ENCODE measurements around the gene TNFAIP6.

The TNFAIP6 gene

DNA sequence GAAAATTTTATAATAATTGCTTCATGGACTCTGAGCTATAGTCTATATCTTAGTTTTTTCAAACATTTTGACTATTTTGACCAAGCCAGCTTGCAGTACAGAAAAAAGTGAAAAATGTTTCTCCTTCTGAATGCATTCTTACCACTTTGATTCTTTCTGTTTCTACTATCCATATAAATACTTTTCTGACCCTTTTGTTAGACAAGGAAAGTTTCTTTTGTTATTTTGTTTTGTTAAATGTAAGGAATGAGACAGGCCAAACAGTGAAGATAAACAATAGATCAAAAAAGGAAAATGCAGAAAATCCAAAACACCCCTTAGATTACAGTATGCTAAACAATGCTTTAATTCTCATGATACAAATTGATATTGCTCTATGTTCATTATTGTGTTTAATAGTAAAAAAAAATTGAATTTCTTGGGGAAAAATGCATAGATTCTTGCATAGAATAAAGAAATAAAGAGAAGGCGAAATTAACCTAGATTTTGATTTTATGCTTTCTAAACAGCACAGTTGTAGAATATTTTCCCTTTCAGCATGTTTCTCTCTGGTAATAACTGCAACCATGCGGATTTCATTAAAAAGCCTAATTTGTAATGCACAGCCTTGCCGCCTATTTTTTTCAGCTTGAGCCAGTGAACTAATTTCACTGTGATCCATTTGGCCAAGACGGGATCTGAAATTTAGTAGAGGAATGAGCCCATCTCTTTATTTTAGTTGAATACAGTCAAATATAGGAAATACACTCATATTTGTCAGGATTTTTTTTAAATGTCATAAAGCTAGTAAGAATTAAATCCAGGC is 976 bp downstream of the TNFAIP6 start:
- Histone ChIP-seq H3K4me1 (ENCODE audit: control insufficient read depth in 2 of 2, insufficient read depth in 1 of 2, low read depth in 1 of 2, low read length in 2 of 2) (no peaks in the 10 kb centered on the region), H3K4ac (ENCODE audit: low read length) (no peak overlapping the region), H2BK5ac (ENCODE audit: low read length) (no peak overlapping the region), H3K9me3 (replicated peaks in 1 of 2; ENCODE audit: control insufficient read depth in 2 of 2, insufficient read depth in 1 of 2, low read depth in 1 of 2, low read length in 2 of 2) (no peaks in the 10 kb centered on the region), H2BK12ac (ENCODE audit: low read length) (no peak overlapping the region), H3K27me3 (ENCODE audit: control insufficient read depth in 3 of 3, insufficient read depth in 3 of 3, low read depth in 1 of 3, low read length in 3 of 3) (no peaks in the 10 kb centered on the region), H2BK15ac (ENCODE audit: low read length) (no peak overlapping the region), H3K4me3 (ENCODE audit: low read length in 2 of 2) (no peak overlapping the region), H3K36me3 (replicated peaks in 1 of 2; ENCODE audit: control insufficient read depth in 2 of 2, insufficient read depth in 2 of 2, low read length in 2 of 2) (no peaks in the 10 kb centered on the region), H4K91ac (ENCODE audit: low read depth, low read length, poor library complexity) (no peak overlapping the region), H2AFZ (ENCODE audit: low read length) (no peak overlapping the region), H4K8ac (ENCODE audit: low read depth, low read length) (no peak overlapping the region), H2AK5ac (ENCODE audit: low read depth, low read length) (no peak overlapping the region), H3K79me1 (ENCODE audit: low read depth, low read length) (no peaks in the 10 kb centered on the region), H2BK120ac (ENCODE audit: low read depth, low read length) (no peak overlapping the region), H3K14ac (ENCODE audit: low read length) (no peak overlapping the region), H3K23ac (ENCODE audit: low read depth, low read length, poor library complexity) (no peak overlapping the region), H3K4me2 (ENCODE audit: insufficient read depth, low read length, poor library complexity, severe bottlenecking) (no peak overlapping the region), H3K18ac (ENCODE audit: low read length) (no peak overlapping the region), H3K9ac (ENCODE audit: low read depth, low read length, poor library complexity) (no peak overlapping the region), H3K27ac (replicated peaks; ENCODE audit: low read length) (no peak overlapping the region)
- no CpG with 5 or more reads among the region's 4 CpGs for WGBS, 2 donors (ENCODE audit: extremely low coverage in 2 of 2, insufficient read length in 2 of 2, insufficient replicate concordance in 1 of 2)
- DNase-seq (ENCODE audit: low spot score): no peak

DNA sequence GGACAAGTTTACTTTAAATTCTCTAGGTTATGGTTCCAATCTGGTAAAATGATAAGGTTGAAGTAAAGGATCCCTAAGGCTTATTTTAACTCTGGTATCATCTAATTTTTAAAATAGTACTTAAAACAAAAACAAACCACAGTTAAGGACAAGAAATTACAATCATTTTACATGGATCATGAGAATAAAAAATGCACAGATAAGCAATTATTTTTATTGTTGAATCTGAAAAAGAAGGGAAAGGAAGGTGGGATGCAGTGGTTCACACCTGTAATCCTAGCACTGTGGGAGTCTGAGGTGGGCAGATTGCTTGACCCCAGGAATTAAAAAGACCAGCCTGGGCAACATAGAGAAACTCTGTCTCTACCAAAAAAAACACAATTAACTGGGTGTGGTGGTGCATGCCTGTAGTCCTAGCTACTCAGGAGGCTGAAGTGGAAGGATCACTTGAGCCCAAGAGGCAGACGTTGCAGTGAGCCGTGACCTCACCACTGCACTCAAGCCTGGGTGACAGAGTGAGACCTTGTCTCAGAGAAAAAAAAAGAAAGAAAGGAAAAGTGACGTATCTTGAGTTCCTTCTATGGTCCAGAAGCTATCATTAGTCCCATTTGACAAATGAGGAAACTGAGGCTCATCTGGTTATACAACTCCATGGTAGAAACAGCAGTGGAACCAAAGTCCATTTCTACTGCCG is 2.5 kb downstream of the TNFAIP6 start:
- Histone ChIP-seq H2AFZ (ENCODE audit: low read length) (no peak overlapping the region), H2BK5ac (ENCODE audit: low read length) (no peak overlapping the region), H3K18ac (ENCODE audit: low read length) (no peak overlapping the region), H3K4me1 (ENCODE audit: control insufficient read depth in 2 of 2, insufficient read depth in 1 of 2, low read depth in 1 of 2, low read length in 2 of 2) (peaks cover 2 to 3% of the 10 kb centered on the region in 2 donors), H3K27ac (replicated peaks; ENCODE audit: low read length) (no peak overlapping the region), H3K36me3 (replicated peaks in 1 of 2; ENCODE audit: control insufficient read depth in 2 of 2, insufficient read depth in 2 of 2, low read length in 2 of 2) (no peaks in the 10 kb centered on the region), H4K8ac (ENCODE audit: low read depth, low read length) (no peak overlapping the region), H2BK15ac (ENCODE audit: low read length) (no peak overlapping the region), H3K79me1 (ENCODE audit: low read depth, low read length) (no peaks in the 10 kb centered on the region), H2AK5ac (ENCODE audit: low read depth, low read length) (no peak overlapping the region), H3K4me3 (ENCODE audit: low read length in 2 of 2) (no peak overlapping the region), H3K9ac (ENCODE audit: low read depth, low read length, poor library complexity) (no peak overlapping the region), H4K91ac (ENCODE audit: low read depth, low read length, poor library complexity) (no peak overlapping the region), H3K27me3 (ENCODE audit: control insufficient read depth in 3 of 3, insufficient read depth in 3 of 3, low read depth in 1 of 3, low read length in 3 of 3) (no peaks in the 10 kb centered on the region), H3K4me2 (ENCODE audit: insufficient read depth, low read length, poor library complexity, severe bottlenecking) (no peak overlapping the region), H3K9me3 (replicated peaks in 1 of 2; ENCODE audit: control insufficient read depth in 2 of 2, insufficient read depth in 1 of 2, low read depth in 1 of 2, low read length in 2 of 2) (no peaks in the 10 kb centered on the region), H3K14ac (ENCODE audit: low read length) (no peak overlapping the region), H3K4ac (ENCODE audit: low read length) (no peak overlapping the region), H3K23ac (ENCODE audit: low read depth, low read length, poor library complexity) (no peak overlapping the region), H2BK12ac (ENCODE audit: low read length) (no peak overlapping the region), H2BK120ac (ENCODE audit: low read depth, low read length) (no peak overlapping the region)
- no peak for DNase-seq (ENCODE audit: low spot score)
- WGBS, 2 donors (ENCODE audit: extremely low coverage in 2 of 2, insufficient read length in 2 of 2, insufficient replicate concordance in 1 of 2): no CpG with 5 or more reads among the region's 4 CpGs

GRCh38 chr2:151361674-151362370 is 4.4 kb downstream of the TNFAIP6 start:
- H2AK5ac ChIP-seq (ENCODE audit: low read depth, low read length): no peak overlapping the region
- no peaks in the 10 kb centered on the region for H3K9me3 ChIP-seq (replicated peaks in 1 of 2; ENCODE audit: control insufficient read depth in 2 of 2, insufficient read depth in 1 of 2, low read depth in 1 of 2, low read length in 2 of 2)
- H3K36me3 ChIP-seq (replicated peaks in 1 of 2; ENCODE audit: control insufficient read depth in 2 of 2, insufficient read depth in 2 of 2, low read length in 2 of 2): no peaks in the 10 kb centered on the region
- no peaks in the 10 kb centered on the region for H3K79me1 ChIP-seq (ENCODE audit: low read depth, low read length)
- no peak overlapping the region for H3K18ac ChIP-seq (ENCODE audit: low read length)
- no peak for DNase-seq (ENCODE audit: low spot score)
- H3K4me1 ChIP-seq (ENCODE audit: control insufficient read depth in 2 of 2, insufficient read depth in 1 of 2, low read depth in 1 of 2, low read length in 2 of 2): peaks cover 2 to 3% of the 10 kb centered on the region in 2 donors
- H2AFZ ChIP-seq (ENCODE audit: low read length): no peak overlapping the region
- no peak overlapping the region for H3K4me3 ChIP-seq (ENCODE audit: low read length in 2 of 2)
- no peak overlapping the region for H3K14ac ChIP-seq (ENCODE audit: low read length)
- H3K4ac ChIP-seq (ENCODE audit: low read length): no peak overlapping the region
- no peak overlapping the region for H3K23ac ChIP-seq (ENCODE audit: low read depth, low read length, poor library complexity)
- H3K27ac ChIP-seq (replicated peaks; ENCODE audit: low read length): no peak overlapping the region
- no peak overlapping the region for H2BK120ac ChIP-seq (ENCODE audit: low read depth, low read length)
- no peak overlapping the region for H3K9ac ChIP-seq (ENCODE audit: low read depth, low read length, poor library complexity)
- H3K27me3 ChIP-seq (ENCODE audit: control insufficient read depth in 3 of 3, insufficient read depth in 3 of 3, low read depth in 1 of 3, low read length in 3 of 3): no peaks in the 10 kb centered on the region
- WGBS, 2 donors (ENCODE audit: extremely low coverage in 2 of 2, insufficient read length in 2 of 2, insufficient replicate concordance in 1 of 2): no CpG with 5 or more reads among the region's 3 CpGs
- no peak overlapping the region for H2BK12ac ChIP-seq (ENCODE audit: low read length)
- H3K4me2 ChIP-seq (ENCODE audit: insufficient read depth, low read length, poor library complexity, severe bottlenecking): no peak overlapping the region
- H4K8ac ChIP-seq (ENCODE audit: low read depth, low read length): no peak overlapping the region
- H4K91ac ChIP-seq (ENCODE audit: low read depth, low read length, poor library complexity): no peak overlapping the region
- no peak overlapping the region for H2BK5ac ChIP-seq (ENCODE audit: low read length)
- no peak overlapping the region for H2BK15ac ChIP-seq (ENCODE audit: low read length)

DNA sequence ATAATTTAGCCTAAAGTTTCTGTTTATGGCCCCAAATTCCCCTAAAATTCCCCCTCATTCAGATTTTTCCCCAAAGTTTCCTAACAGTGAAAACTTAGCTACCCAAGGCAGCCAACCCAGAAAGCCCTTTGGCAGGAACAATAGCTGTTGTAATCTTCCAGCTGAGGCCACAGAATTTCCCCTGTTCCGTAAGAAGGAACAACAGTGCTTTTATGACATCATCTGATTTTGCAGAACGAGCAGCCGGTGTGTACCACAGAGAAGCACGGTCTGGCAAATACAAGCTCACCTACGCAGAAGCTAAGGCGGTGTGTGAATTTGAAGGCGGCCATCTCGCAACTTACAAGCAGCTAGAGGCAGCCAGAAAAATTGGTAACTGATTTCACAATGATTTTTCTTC is 6.3 kb downstream of the TNFAIP6 start:
- no peak for DNase-seq (ENCODE audit: low spot score)
- no peaks in the 10 kb centered on the region for H3K79me1 ChIP-seq (ENCODE audit: low read depth, low read length)
- no peak overlapping the region for H4K91ac ChIP-seq (ENCODE audit: low read depth, low read length, poor library complexity)
- H3K9me3 ChIP-seq (replicated peaks in 1 of 2; ENCODE audit: control insufficient read depth in 2 of 2, insufficient read depth in 1 of 2, low read depth in 1 of 2, low read length in 2 of 2): no peaks in the 10 kb centered on the region
- WGBS, 2 donors (ENCODE audit: extremely low coverage in 2 of 2, insufficient read length in 2 of 2, insufficient replicate concordance in 1 of 2): no CpG with 5 or more reads among the region's 8 CpGs
- no peak overlapping the region for H2BK5ac ChIP-seq (ENCODE audit: low read length)
- no peak overlapping the region for H3K27ac ChIP-seq (replicated peaks; ENCODE audit: low read length)
- no peak overlapping the region for H3K4me2 ChIP-seq (ENCODE audit: insufficient read depth, low read length, poor library complexity, severe bottlenecking)
- no peak overlapping the region for H4K8ac ChIP-seq (ENCODE audit: low read depth, low read length)
- H2BK120ac ChIP-seq (ENCODE audit: low read depth, low read length): no peak overlapping the region
- H2AK5ac ChIP-seq (ENCODE audit: low read depth, low read length): no peak overlapping the region
- peaks cover 2 to 3% of the 10 kb centered on the region in 2 donors for H3K4me1 ChIP-seq (ENCODE audit: control insufficient read depth in 2 of 2, insufficient read depth in 1 of 2, low read depth in 1 of 2, low read length in 2 of 2)
- no peak overlapping the region for H3K18ac ChIP-seq (ENCODE audit: low read length)
- H3K14ac ChIP-seq (ENCODE audit: low read length): no peak overlapping the region
- no peak overlapping the region for H3K4ac ChIP-seq (ENCODE audit: low read length)
- no peak overlapping the region for H3K9ac ChIP-seq (ENCODE audit: low read depth, low read length, poor library complexity)
- H2AFZ ChIP-seq (ENCODE audit: low read length): peak overlapping the region; percentile 80
- H2BK15ac ChIP-seq (ENCODE audit: low read length): no peak overlapping the region
- no peak overlapping the region for H3K4me3 ChIP-seq (ENCODE audit: low read length in 2 of 2)
- no peaks in the 10 kb centered on the region for H3K27me3 ChIP-seq (ENCODE audit: control insufficient read depth in 3 of 3, insufficient read depth in 3 of 3, low read depth in 1 of 3, low read length in 3 of 3)
- H3K23ac ChIP-seq (ENCODE audit: low read depth, low read length, poor library complexity): no peak overlapping the region
- no peaks in the 10 kb centered on the region for H3K36me3 ChIP-seq (replicated peaks in 1 of 2; ENCODE audit: control insufficient read depth in 2 of 2, insufficient read depth in 2 of 2, low read length in 2 of 2)
- H2BK12ac ChIP-seq (ENCODE audit: low read length): no peak overlapping the region
